HUES64 (cell line): ENCODE results near the gene ZNF618.

ENCODE experiments used
- H3K27ac ChIP-seq: 2 replicates; pipeline ENCODE4 v1.7.0; 2013; ENCODE audit warnings: low read depth, low read length, inconsistent platforms
- H3K27me3 ChIP-seq: 2 replicates; pipeline ENCODE4 v1.6.1; 2013; ENCODE audit warnings: mild to moderate bottlenecking, low read length; ENCODE audit not compliant: insufficient read depth
- H3K36me3 ChIP-seq: 2 replicates; pipeline ENCODE4 v1.6.1; 2013; ENCODE audit warnings: mild to moderate bottlenecking, low read length; ENCODE audit not compliant: insufficient read depth
- H3K4me1 ChIP-seq: 2 replicates; pipeline ENCODE4 v1.6.1; 2013; ENCODE audit warnings: mild to moderate bottlenecking, low read length, moderate library complexity; ENCODE audit not compliant: insufficient read depth
- H3K4me3 ChIP-seq: 2 replicates; pipeline ENCODE4 v1.5.1; 2013; ENCODE audit warnings: mild to moderate bottlenecking, low read length, moderate library complexity
- H3K9ac ChIP-seq: 2 replicates; pipeline ENCODE4 v1.6.1; 2013; ENCODE audit warnings: mild to moderate bottlenecking, low read depth, low read length
- H3K9me3 ChIP-seq: 2 replicates; pipeline ENCODE4 v1.6.1; 2013; ENCODE audit warnings: low read depth, low read length; ENCODE audit not compliant: insufficient read depth
- WGBS: fragments of 150-250, 120-280 bp; methylation state at CpG from one replicate; pipeline ENCODE4 v1.1.7; 2013; ENCODE audit warnings: missing lambda C conversion rate; 5-methylcytosine and 5-hydroxymethylcytosine counted together

The ZNF618 gene

DNA sequence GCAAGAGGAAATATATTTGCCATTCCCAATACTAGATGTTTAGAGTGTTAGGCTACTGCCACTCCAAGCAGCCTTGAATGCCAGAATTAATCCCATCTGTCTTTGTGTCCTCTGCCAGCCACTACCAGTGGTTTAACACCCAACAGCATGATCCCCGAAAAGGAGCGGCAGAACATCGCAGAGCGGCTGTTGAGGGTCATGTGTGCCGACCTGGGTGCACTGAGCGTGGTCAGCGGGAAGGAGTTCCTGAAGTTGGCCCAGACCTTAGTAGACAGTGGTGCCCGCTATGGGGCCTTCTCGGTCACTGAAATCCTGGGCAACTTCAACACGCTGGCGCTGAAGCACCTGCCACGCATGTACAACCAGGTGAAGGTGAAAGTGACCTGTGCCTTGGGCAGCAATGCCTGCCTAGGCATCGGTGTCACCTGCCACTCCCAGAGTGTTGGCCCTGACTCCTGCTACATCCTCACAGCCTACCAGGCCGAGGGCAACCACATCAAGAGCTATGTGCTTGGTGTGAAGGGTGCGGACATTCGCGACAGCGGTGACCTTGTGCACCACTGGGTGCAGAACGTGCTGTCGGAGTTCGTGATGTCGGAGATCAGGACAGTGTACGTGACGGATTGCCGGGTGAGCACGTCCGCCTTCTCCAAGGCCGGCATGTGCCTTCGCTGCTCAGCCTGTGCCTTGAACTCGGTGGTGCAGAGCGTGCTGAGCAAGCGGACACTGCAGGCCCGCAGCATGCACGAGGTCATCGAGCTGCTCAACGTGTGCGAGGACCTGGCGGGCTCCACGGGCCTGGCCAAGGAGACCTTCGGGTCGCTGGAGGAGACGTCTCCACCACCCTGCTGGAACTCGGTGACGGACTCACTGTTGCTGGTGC, 172.7 kb downstream of the ZNF618 start:
- Histone ChIP-seq H3K4me3 (no peak overlapping the region), H3K27ac (no peak overlapping the region), H3K4me1 (no peaks in the 10 kb centered on the region), H3K27me3 (no peaks in the 10 kb centered on the region), H3K9me3 (no peaks in the 10 kb centered on the region), H3K9ac (no peak overlapping the region), H3K36me3 (peaks cover 38% of the 10 kb centered on the region)
- 96% methylated on average over 44 of the region's 44 CpGs for WGBS

GRCh38 chr9:114049441-114050225, 173.5 kb downstream of the ZNF618 start:
- 96% methylated on average over 39 of the region's 40 CpGs for WGBS
- Histone ChIP-seq H3K27me3 (no peaks in the 10 kb centered on the region), H3K9ac (no peak overlapping the region), H3K9me3 (no peaks in the 10 kb centered on the region), H3K4me1 (no peaks in the 10 kb centered on the region), H3K4me3 (no peak overlapping the region), H3K27ac (no peak overlapping the region), H3K36me3 (peaks cover 38% of the 10 kb centered on the region)

GRCh38 chr9:114050226-114050568, 174.1 kb downstream of the ZNF618 start:
- peaks cover 38% of the 10 kb centered on the region for H3K36me3 ChIP-seq
- H3K4me1 ChIP-seq, result no peaks in the 10 kb centered on the region
- no peak overlapping the region for H3K9ac ChIP-seq
- no peaks in the 10 kb centered on the region for H3K9me3 ChIP-seq
- no peak overlapping the region for H3K27ac ChIP-seq
- WGBS, result over 99% methylated on average over 9 of the region's 11 CpGs
- H3K4me3 ChIP-seq, result no peak overlapping the region
- no peaks in the 10 kb centered on the region for H3K27me3 ChIP-seq

DNA sequence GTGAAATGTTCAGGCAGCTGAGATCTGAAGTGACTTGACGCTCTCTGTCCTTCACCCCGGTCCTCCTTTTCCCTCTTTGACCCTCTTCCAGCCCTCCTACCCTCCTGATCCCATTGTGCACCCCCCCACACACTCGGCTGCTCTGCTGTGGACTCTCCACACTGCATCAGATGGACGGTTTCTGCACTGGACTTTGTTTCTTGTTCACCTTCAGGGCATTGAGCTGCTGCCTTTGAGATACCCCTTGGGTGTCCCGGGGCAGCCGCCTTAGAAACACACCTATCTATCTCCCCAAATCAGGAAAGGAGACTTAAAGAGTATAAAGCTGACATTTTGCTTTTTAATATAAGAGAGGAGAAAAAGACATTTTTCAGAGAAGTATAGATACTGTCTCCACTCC, 174.5 kb downstream of the ZNF618 start:
- WGBS, result 94% methylated on average over 5 of the region's 6 CpGs
- no peak overlapping the region for H3K27ac ChIP-seq
- no peak overlapping the region for H3K4me3 ChIP-seq
- no peaks in the 10 kb centered on the region for H3K9me3 ChIP-seq
- H3K27me3 ChIP-seq, result no peaks in the 10 kb centered on the region
- H3K36me3 ChIP-seq, result peaks cover 38% of the 10 kb centered on the region
- H3K4me1 ChIP-seq, result no peaks in the 10 kb centered on the region; the same call in 1 of the 2 replicates
- H3K9ac ChIP-seq, result no peak overlapping the region

GRCh38 chr9:114051281-114051680, 175.2 kb downstream of the ZNF618 start:
- no peak overlapping the region for H3K4me3 ChIP-seq
- no peaks in the 10 kb centered on the region; the same call in 1 of the 2 replicates for H3K4me1 ChIP-seq
- 96% methylated on average over 15 of the region's 15 CpGs for WGBS
- peaks cover 34% of the 10 kb centered on the region for H3K36me3 ChIP-seq
- H3K9ac ChIP-seq, result no peak overlapping the region
- H3K27me3 ChIP-seq, result no peaks in the 10 kb centered on the region
- no peak overlapping the region for H3K27ac ChIP-seq
- no peaks in the 10 kb centered on the region for H3K9me3 ChIP-seq

- H3K9me3 ChIP-seq, result no peaks in the 10 kb centered on the region
- no peaks in the 10 kb centered on the region; the same call in 1 of the 2 replicates for H3K4me1 ChIP-seq
- WGBS, result 79% methylated on average over 7 of the region's 7 CpGs
- H3K36me3 ChIP-seq, result peaks cover 34% of the 10 kb centered on the region
- no peak overlapping the region for H3K9ac ChIP-seq
- H3K4me3 ChIP-seq, result no peak overlapping the region
- H3K27ac ChIP-seq, result no peak overlapping the region
- no peaks in the 10 kb centered on the region for H3K27me3 ChIP-seq
Measured at GRCh38 chr9:114051706-114052105, 175.6 kb downstream of the ZNF618 start.

DNA sequence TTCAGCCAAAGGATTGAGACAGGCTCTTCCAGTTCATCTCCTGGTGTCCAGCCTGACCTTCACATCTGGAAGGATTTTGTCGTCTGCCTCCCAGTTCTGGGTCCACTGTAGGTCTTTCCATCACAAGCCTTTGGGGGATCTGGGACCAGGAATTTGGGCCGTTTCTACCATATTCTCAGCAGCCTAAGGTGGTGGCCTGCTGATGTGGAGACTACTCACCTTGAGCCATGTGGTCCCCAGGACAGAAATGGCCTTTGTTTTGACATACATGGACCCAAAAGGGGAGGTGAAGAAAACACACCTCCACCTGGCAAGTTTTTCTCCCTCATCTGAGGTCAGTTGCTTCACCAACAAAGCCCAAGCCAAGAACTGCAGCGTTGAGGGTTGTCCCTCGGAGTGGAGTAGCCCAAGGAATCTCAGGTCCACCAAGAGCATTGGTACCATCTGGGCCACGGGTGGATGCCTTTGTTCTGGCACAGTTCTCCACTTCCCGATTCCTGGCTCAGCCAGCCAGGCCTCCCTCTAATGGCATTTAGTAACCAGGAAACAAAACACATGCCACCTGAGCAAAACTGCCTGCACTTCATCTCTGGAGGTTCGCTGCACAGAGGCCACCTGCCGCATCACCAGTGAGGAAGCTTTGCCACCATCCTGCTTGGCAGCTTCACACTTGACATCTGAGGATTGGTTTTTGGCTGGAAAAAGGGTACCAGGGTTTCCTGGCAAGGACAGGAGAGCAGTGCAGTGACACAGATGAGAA, 177.3 kb downstream of the ZNF618 start:
- no peak overlapping the region for H3K4me3 ChIP-seq
- no peak overlapping the region for H3K9ac ChIP-seq
- no peaks in the 10 kb centered on the region; the same call in 1 of the 2 replicates for H3K4me1 ChIP-seq

GRCh38 chr9:114054191-114054690, 178.1 kb downstream of the ZNF618 start:
- no peaks in the 10 kb centered on the region; the same call in 1 of the 2 replicates for H3K4me1 ChIP-seq
- no peak overlapping the region for H3K4me3 ChIP-seq
- WGBS, result 85% methylated on average over 10 of the region's 10 CpGs
- no peak overlapping the region for H3K9ac ChIP-seq
- H3K27ac ChIP-seq, result no peak overlapping the region
- H3K36me3 ChIP-seq, result peaks cover 21% of the 10 kb centered on the region
- H3K27me3 ChIP-seq, result no peaks in the 10 kb centered on the region
- H3K9me3 ChIP-seq, result no peaks in the 10 kb centered on the region

More for the DNA sequence above, 177.3 kb downstream of the ZNF618 start:
- H3K27ac ChIP-seq, result no peak overlapping the region
- H3K27me3 ChIP-seq, result no peaks in the 10 kb centered on the region
- 93% methylated on average over 8 of the region's 8 CpGs for WGBS
- H3K36me3 ChIP-seq, result peaks cover 29% of the 10 kb centered on the region
- no peaks in the 10 kb centered on the region for H3K9me3 ChIP-seq

DNA sequence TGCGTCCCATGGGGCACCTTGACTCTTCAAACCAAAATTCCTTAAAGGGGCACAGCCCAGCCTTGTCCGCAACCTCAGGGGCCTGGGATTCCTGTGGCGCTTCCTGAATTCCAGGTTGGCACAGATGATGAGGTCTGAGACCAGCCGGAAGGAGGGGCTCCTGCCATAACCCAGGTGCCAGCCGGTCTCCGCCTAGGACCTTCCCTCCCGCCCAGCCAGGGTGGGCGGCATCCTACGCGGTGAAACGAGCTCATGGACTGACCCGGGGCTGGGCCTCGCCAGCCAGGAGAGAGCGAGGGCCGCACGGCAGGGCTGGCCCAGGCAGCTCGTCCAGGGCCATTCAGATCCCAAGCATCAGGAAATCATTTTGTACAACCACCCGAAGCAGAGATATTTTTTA, 179.0 kb downstream of the ZNF618 start:
- Histone ChIP-seq H3K27me3 (no peaks in the 10 kb centered on the region), H3K9me3 (no peaks in the 10 kb centered on the region), H3K27ac (no peak overlapping the region), H3K4me1 (no peaks in the 10 kb centered on the region; the same call in 1 of the 2 replicates), H3K36me3 (peaks cover 13% of the 10 kb centered on the region), H3K9ac (no peak overlapping the region), H3K4me3 (no peak overlapping the region)
- WGBS, result 93% methylated on average over 18 of the region's 18 CpGs

DNA sequence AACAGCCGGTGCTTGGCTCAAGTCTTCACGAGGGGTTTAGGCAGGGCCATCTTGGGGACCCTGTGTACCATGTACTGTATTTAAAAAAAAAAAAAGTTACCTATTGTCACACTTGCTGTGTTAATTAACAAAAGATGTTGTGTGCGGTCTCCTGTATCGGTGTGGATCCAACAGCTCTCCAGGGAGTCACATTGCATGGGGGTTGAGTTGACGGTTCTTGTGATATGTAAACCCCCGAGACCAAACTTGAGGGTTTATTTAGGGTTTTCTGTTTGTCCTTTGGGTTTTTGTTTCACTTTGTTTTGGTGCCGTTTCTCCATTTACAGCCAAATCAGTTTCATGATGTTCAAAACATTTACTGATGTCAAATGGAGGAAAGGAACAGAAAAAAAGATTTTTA, 179.8 kb downstream of the ZNF618 start:
- Histone ChIP-seq H3K4me1 (no peaks in the 10 kb centered on the region; the same call in 1 of the 2 replicates), H3K36me3 (peaks cover 5% of the 10 kb centered on the region), H3K9ac (no peak overlapping the region), H3K27me3 (no peaks in the 10 kb centered on the region), H3K27ac (no peak overlapping the region), H3K4me3 (no peak overlapping the region), H3K9me3 (no peaks in the 10 kb centered on the region)
- 77% methylated on average over 5 of the region's 7 CpGs for WGBS
